DND-41 (cell line): ENCODE measurements around the gene GPR15.

Source experiments
- EZH2 ChIP-seq: IDR thresholded peaks from 3 replicates; pipeline ENCODE4 v1.6.1; 2012; ENCODE audit warnings: borderline replicate concordance, low read depth, mild to moderate bottlenecking, moderate library complexity, low read length, inconsistent platforms; ENCODE audit not compliant: severe bottlenecking
- TF ChIP-seq, protein P1 (sequence below): IDR thresholded peaks from 2 replicates; pipeline ENCODE4 v1.5.1; 2012; ENCODE audit warnings: borderline replicate concordance, low read length, moderate library complexity, mild to moderate bottlenecking; ENCODE audit not compliant: poor library complexity, severe bottlenecking; ENCODE audit errors: extremely low read depth

DNA sequence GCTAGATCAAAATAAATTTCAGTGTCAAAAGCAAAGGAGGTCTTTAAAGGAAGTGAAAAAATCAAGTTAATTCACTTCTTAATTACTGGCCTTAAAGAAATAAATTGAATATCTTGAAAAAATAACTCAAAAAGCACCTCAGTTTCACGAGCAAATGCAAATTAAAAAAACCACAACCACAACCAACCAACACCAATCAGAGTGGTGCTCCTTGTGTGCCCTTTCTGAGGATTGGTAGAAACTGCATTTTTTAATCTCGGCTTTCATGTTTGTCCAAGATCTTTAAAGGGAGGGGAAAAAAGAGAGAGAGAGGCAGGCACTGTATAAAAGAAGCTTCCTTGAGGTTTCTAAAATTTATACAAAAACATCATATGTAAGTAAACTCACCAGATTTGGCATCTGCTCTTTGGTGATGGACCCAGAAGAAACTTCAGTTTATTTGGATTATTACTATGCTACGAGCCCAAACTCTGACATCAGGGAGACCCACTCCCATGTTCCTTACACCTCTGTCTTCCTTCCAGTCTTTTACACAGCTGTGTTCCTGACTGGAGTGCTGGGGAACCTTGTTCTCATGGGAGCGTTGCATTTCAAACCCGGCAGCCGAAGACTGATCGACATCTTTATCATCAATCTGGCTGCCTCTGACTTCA, at the start of gene GPR15:
- TF ChIP-seq, protein P1, sequence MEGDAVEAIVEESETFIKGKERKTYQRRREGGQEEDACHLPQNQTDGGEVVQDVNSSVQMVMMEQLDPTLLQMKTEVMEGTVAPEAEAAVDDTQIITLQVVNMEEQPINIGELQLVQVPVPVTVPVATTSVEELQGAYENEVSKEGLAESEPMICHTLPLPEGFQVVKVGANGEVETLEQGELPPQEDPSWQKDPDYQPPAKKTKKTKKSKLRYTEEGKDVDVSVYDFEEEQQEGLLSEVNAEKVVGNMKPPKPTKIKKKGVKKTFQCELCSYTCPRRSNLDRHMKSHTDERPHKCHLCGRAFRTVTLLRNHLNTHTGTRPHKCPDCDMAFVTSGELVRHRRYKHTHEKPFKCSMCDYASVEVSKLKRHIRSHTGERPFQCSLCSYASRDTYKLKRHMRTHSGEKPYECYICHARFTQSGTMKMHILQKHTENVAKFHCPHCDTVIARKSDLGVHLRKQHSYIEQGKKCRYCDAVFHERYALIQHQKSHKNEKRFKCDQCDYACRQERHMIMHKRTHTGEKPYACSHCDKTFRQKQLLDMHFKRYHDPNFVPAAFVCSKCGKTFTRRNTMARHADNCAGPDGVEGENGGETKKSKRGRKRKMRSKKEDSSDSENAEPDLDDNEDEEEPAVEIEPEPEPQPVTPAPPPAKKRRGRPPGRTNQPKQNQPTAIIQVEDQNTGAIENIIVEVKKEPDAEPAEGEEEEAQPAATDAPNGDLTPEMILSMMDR, result no peak
- no peak for TF ChIP-seq EZH2
